ENCODE results near the gene TTLL4.
"Not testable (repeated sequence)": the region's sequence is repeated elsewhere in the genome, so short reads cannot be mapped to it uniquely, and the experiment has no call there.

TTLL4 gene

DNA sequence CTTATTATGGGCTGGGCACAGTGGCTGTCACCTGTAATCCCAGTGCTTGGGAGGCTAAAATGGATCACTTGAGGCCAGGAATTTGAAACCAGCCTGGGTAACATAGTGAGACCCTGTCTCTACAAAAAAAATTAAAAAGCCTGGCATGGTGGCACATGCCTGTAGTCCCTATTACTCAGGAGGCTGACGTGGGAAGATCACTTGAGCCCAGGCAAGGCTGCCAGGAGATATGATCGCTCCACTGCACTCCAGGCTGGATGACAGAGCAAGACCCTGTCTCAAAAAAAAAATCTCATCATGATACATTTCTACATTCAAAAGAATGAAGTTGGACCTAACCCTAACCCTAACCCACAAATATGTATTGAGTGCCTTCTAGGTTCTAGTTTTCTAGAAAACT is 51.2 kb downstream of the TTLL4 start:
- no peak overlapping the region for H3K27ac ChIP-seq
- TF ChIP-seq, protein P1, sequence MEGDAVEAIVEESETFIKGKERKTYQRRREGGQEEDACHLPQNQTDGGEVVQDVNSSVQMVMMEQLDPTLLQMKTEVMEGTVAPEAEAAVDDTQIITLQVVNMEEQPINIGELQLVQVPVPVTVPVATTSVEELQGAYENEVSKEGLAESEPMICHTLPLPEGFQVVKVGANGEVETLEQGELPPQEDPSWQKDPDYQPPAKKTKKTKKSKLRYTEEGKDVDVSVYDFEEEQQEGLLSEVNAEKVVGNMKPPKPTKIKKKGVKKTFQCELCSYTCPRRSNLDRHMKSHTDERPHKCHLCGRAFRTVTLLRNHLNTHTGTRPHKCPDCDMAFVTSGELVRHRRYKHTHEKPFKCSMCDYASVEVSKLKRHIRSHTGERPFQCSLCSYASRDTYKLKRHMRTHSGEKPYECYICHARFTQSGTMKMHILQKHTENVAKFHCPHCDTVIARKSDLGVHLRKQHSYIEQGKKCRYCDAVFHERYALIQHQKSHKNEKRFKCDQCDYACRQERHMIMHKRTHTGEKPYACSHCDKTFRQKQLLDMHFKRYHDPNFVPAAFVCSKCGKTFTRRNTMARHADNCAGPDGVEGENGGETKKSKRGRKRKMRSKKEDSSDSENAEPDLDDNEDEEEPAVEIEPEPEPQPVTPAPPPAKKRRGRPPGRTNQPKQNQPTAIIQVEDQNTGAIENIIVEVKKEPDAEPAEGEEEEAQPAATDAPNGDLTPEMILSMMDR (conservative IDR thresholded peaks at IDR 0.05) = no peak

DNA sequence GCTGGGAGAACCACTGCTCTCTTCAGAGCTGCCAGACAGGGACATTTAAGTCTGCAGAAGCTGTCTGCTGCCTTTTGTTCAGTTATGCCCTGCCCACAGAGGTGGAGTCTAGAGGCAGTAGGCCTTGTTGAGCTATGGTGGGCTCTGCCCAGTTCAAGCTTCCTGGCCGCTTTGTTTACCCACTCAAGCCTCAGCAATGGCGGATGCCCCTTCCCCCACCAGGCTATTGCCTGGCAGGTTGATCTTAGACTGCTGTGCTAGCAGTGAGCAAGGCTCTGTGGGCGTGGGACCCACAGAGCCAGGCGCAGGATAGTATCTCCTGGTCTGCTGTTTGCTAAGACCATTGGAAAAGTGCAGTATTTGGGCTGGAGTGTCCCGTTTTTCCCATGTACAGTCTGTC is 62.1 kb downstream of the TTLL4 start:
- not testable (repeated sequence) for H3K27ac ChIP-seq

DNA sequence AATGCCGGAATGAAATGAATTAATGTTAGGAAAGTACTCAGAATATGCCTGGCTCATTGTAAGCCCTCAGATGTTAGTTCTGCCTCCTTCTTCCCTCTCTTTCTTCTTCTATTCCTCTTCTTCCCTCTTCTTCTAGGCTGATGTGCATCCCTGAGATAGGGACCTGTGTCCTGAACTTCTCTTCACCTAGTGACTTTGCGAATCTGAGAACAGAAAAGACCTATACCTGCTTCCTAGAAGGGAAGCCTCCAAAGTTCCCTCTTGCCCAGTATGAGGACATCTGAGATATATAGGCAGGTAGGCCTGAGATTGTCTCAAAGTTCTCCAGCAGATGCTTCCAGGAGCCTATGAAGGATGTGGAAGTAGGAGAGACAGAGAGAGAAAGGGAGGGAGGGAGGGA is 63.2 kb downstream of the TTLL4 start:
- TF ChIP-seq, protein P1 (conservative IDR thresholded peaks at IDR 0.05) = no peak
- H3K27ac ChIP-seq = no peak overlapping the region

DNA sequence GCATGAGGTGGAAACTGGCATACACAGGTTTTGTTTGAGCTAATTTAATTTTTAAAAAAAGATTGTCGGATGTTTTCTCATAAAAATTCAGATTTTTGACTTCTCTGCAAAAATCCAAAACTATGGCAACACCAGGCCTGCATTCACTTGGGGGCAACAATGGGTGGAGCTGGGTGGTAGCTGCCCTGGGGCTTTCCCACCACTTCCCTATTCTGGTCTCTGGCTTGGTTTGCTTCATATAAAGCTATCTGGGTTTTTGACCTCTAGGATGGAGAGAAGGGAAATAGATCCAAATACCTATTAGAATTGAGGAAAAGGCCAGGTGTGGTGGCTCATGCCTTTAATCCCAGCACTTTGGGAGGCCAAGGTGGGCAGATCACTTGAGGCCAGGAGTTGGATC is 65.9 kb downstream of the TTLL4 start:
- no peak overlapping the region for H3K27ac ChIP-seq
- TF ChIP-seq, protein P1 (conservative IDR thresholded peaks at IDR 0.05) = no peak

DNA sequence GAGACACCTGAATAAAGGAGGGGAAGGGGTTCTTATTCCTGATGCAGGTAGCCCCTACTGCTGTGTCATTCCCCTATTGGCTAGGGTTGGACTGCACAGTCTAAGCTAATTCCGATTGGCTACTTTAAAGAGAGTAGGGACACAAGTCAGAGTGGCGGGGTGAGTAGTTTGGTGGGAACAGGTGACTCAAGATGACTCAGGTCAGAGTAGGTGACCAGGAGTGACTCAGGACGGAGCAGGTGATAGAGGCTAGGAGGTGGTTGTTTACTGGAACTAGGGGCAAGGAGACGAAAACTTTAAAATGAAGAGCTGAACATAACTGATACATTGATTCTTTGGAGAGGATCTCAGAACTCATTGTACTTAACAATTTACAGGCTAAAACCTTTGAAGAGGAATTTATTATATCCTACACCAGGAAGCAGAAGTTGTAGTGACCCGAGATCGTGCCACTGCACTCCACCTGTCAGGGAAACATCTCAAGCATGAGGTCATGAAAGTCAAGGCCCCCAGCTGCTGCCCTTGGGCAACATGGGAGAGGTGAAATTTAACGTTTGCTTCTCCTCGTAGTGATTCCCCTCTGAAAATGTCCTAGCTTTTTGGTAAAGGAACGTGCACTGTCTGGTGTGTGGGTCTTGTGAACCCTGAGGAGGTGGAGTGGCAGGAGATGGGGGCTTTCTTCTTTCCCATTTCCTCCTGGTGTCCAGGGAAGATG is 66.8 kb downstream of the TTLL4 start:
- no peak overlapping the region for H3K27ac ChIP-seq
- TF ChIP-seq, protein P1 (conservative IDR thresholded peaks at IDR 0.05) = no peak

DNA sequence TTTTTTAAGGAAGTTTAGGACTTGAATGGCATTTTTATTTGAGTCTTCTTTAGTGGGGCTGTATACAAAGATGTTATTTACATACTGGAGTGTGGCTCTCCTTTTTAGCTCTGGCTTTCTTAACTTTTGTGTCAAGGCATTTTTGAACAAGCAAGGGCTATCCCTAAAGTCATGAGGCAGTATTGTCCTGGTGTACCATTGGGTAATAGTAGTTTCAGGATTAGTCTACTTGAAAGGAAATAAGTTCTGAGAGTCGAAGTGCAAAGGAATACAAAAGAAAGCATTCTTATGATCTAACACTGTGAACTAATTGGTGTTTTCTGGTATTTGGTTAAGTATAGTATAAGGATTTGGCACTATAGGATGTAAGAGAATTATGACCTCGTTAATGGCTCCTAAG is 69.4 kb downstream of the TTLL4 start:
- H3K27ac ChIP-seq = no peak overlapping the region
- TF ChIP-seq, protein P1 (conservative IDR thresholded peaks at IDR 0.05) = no peak

DNA sequence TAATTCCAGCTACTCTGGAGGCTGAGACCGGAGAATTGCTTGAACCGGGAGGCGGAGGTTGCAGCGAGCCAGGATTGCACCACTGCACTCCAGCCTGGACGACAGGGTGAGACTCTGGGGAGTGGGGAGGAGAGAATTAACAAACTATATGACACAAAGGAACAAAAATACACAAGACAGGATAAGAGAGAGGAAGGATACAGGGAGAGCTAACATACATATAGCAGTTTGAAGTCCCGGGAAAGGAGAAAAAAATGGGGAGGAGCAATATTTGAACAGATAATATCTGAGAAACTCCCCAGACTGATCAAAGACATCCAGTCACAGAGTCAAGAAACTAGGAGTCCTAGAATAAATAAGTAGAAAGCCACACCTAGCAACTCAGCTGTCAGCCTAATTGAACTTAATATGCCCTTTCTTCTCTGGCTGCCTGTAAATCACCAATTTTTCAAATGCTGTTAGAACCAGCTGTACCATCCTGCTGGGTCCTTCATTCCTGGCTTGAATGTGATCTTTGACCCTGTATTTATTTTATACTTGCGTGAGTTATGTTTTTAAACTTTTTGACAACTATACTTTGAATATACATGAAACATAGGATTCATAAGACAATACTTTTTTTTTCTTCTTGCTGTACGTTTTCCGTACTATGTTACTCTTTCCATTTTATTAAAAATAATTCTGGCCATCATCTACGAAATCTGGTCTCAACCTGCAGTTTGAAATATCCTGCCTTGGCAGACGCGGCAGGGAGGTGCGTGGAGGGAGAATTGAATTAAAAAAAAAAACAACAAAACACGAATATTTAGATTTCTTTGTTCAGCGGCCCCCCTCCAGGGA is 70.4 kb downstream of the TTLL4 start:
- TF ChIP-seq, protein P1 (conservative IDR thresholded peaks at IDR 0.05) = no peak
- H3K27ac ChIP-seq = no peak overlapping the region

Measured in VCaP (cell line).